GM06990 (cell line): ENCODE measurements around the gene PAIP1.

Experiments used
- DNase-seq: peaks from one replicate; pipeline ENCODE4 v3.0.0-alpha.2; 2011; ENCODE audit not compliant: insufficient read length; ENCODE audit errors: extremely low read depth
- H3K27me3 ChIP-seq: replicated peaks from 2 replicates; pipeline ENCODE4 v1.6.0; 2011; ENCODE audit warnings: low read length; ENCODE audit not compliant: control insufficient read depth, insufficient read depth
- H3K36me3 ChIP-seq: 2 replicates; pipeline ENCODE4 v1.5.1; 2011; ENCODE audit warnings: low read length; ENCODE audit not compliant: control insufficient read depth, insufficient read depth
- H3K4me3 ChIP-seq: replicated peaks from 2 replicates; pipeline ENCODE4 v1.5.1; 2011; ENCODE audit warnings: low read depth, mild to moderate bottlenecking, control low read depth, low read length
- TF ChIP-seq, protein P1 (sequence below): IDR thresholded peaks from 2 replicates; pipeline ENCODE4 v1.5.1; 2011; ENCODE audit warnings: low read length, control low read depth, mild to moderate bottlenecking, inconsistent platforms; ENCODE audit not compliant: insufficient read depth, poor library complexity, severe bottlenecking

The PAIP1 gene

DNA sequence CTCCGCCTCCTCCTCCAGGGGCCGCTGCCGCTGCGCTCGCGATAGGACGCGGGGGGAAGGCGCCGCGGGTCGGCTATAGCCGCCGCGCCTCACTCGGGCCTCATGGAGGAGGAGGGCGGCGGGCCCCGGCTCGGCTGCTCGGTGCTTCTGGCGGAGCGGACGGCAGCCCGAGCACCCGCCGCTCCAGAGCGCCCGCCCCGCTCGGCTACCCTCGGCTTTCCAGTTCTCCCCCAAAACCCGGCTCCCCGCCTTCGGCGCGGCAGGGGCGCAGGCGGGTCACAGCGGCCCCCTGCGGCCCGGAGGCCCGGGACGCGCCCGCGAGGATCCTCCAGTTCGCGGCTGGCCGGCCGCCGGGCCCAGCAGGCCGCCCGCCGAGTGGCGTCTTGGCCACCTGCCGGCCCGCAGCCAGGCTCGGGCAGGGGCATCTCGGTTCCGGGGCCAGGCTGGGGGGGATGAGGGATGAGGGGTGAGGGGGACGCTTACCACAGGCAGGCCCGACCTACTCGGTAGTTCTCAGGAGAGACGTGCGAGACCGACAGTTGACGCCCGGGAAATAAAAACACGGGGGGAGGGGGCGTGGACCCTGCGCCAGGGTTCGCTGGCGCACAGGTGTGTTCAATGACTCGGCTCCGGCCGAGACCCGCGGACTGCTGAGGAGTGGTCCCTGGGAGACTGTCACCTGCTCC lies at the start of gene PAIP1:
PAIP1 (minus strand) TSS at position 221 of the 686 bp plus-strand sequence. CDS start 231 bp downstream, outside the sequence.
- H3K27me3 ChIP-seq: no peaks in the 10 kb centered on the region
- TF ChIP-seq, protein P1, sequence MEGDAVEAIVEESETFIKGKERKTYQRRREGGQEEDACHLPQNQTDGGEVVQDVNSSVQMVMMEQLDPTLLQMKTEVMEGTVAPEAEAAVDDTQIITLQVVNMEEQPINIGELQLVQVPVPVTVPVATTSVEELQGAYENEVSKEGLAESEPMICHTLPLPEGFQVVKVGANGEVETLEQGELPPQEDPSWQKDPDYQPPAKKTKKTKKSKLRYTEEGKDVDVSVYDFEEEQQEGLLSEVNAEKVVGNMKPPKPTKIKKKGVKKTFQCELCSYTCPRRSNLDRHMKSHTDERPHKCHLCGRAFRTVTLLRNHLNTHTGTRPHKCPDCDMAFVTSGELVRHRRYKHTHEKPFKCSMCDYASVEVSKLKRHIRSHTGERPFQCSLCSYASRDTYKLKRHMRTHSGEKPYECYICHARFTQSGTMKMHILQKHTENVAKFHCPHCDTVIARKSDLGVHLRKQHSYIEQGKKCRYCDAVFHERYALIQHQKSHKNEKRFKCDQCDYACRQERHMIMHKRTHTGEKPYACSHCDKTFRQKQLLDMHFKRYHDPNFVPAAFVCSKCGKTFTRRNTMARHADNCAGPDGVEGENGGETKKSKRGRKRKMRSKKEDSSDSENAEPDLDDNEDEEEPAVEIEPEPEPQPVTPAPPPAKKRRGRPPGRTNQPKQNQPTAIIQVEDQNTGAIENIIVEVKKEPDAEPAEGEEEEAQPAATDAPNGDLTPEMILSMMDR: peak; percentile 18
- H3K36me3 ChIP-seq: no peaks in the 10 kb centered on the region; the same call in 1 of the 2 replicates
- peak; percentile 93 for DNase-seq
- peak within 1 kb of the TSS; percentile 93 for H3K4me3 ChIP-seq

DNA sequence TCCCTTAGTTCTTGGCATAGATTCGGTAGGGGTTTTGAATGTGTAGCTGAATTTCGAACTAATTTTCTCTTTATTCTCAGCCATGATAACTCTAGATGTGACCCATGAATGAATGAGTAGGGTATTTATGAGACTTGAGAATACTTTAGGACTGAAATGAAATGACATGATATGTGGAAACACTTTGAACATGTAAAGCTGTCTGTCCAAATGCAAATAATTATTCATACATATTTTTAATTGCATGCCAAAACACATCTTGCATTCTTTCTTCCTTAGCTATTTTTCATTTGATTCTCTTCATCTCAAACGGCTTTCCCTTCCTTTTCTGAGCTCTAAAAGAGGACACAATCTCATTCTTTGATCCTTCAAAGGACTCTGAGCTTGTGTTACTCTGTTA lies 49.5 kb upstream of the PAIP1 start:
- no peak for DNase-seq
- no peak overlapping the region for H3K4me3 ChIP-seq
- peaks cover 3% of the 10 kb centered on the region for H3K36me3 ChIP-seq
- no peaks in the 10 kb centered on the region for H3K27me3 ChIP-seq
- TF ChIP-seq, protein P1: no peak

DNA sequence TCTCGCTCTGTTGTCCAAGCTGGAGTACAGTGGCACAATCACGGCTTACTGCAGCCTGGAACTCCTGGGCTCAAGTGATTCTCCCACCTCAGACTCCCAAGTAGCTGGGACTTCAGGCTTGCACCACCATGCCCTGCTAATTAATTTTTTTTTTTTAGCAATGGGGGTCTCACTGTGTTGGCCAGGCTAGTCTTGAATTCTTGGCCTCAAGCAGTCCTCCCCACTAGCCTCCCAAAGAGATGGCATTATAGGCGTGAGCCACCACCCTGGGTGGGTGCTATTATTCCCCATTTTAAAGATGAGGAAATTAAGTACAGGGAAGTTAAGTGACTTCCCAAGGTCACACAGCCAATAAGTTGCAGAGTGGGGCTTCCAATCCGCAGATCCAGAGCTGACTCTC lies 47.8 kb upstream of the PAIP1 start:
- no peaks in the 10 kb centered on the region for H3K27me3 ChIP-seq
- TF ChIP-seq, protein P1: no peak
- H3K4me3 ChIP-seq: peak overlapping the region; percentile 95; the same call in 1 of the 2 replicates
- H3K36me3 ChIP-seq: no peaks in the 10 kb centered on the region
- DNase-seq: no peak

- H3K27me3 ChIP-seq: no peaks in the 10 kb centered on the region
- H3K4me3 ChIP-seq: peak overlapping the region; percentile 95
- TF ChIP-seq, protein P1: no peak
- no peaks in the 10 kb centered on the region for H3K36me3 ChIP-seq
- peak; percentile 74 for DNase-seq
These were observed 46.7 kb upstream of the PAIP1 start for GRCh38 chr5:43603344-43604217.

GRCh38 chr5:43602461-43603343 lies 45.8 kb upstream of the PAIP1 start, which contains the start of gene NNT:
NNT (plus strand) TSS chr5:43603180; CDS start chr5:43609196, 6,016 bp downstream.
- TF ChIP-seq, protein P1: no peak
- Histone ChIP-seq H3K4me3 (peak within 1 kb of the TSS; percentile 95), H3K27me3 (no peaks in the 10 kb centered on the region), H3K36me3 (no peaks in the 10 kb centered on the region)
- peak; percentile 88 for DNase-seq
